Esophagus squamous epithelium (tissue), 5 donors: ENCODE results near the gene RTF2. TPM values are rescaled to one million over a fixed set of nuclear protein-coding genes. Genes with fewer than 3 reads are reported as not detected.
A peak's percentile ranks its signal among the peaks of the same experiment; 100 is the strongest.

Experiments
- DNase-seq: peaks from one replicate; lab custom pipeline; 2025; lab: John Stamatoyannopoulos, UW
- H3K27ac ChIP-seq, 4 donors: fragments of 200-600 bp; sonication (generic); one replicate each; pipeline ENCODE4 v1.5.1; 2016 to 2019; ENCODE audit warnings: mild to moderate bottlenecking in 1 of 4
- H3K27me3 ChIP-seq, 4 donors: fragments of 200-600 bp; sonication (generic); 1 replicate in 3 of 4; 2 replicates in 1 of 4; pipeline versions ENCODE4 v1.5.1 to v1.6.0; 2017 to 2021; ENCODE audit warnings: antibody characterized with exemption in 1 of 4
- H3K36me3 ChIP-seq, 3 donors: fragments of 200-600 bp; sonication (generic); one replicate each; pipeline ENCODE4 v1.5.1; 2016 to 2019
- H3K4me1 ChIP-seq, 3 donors: fragments of 200-600 bp; sonication (generic); one replicate each; pipeline ENCODE4 v1.5.1; 2017 to 2019
- H3K4me3 ChIP-seq, 4 donors: fragments of 200-600 bp; sonication (generic); 1 replicate in 3 of 4; 2 replicates in 1 of 4; pipeline ENCODE4 v1.5.1; 2016 to 2019; ENCODE audit warnings: mild to moderate bottlenecking in 2 of 4, moderate library complexity in 1 of 4
- H3K9me3 ChIP-seq, 3 donors: fragments of 200-600 bp; sonication (generic); one replicate each; pipeline ENCODE4 v1.5.1; 2016 to 2019
- CTCF ChIP-seq, 6 experiments: fragments of 450-650 bp in 4 of 6; fragments of 200-600 bp in 2 of 6; sonication (generic) in 2 of 6; IDR thresholded peaks; one replicate each; pipeline ENCODE4 v1.5.1; 2016 to 2019; ENCODE audit warnings: antibody characterized with exemption in 6 of 6, mild to moderate bottlenecking in 4 of 6, moderate library complexity in 4 of 6
- POLR2A ChIP-seq, 4 donors: fragments of 450-650 bp; IDR thresholded peaks; one replicate each; pipeline ENCODE4 v1.6.1; 2017; ENCODE audit warnings: antibody characterized with exemption in 4 of 4, mild to moderate bottlenecking in 4 of 4, moderate library complexity in 3 of 4
- WGBS, 2 donors: methylation state at CpG; one replicate each; pipeline ENCODE4 v1.1.5; 2018; 5-methylcytosine and 5-hydroxymethylcytosine counted together
- intact Hi-C: fragments of 100-400 bp; cut with DNase I; formaldehyde crosslinking; loops from one replicate; pipeline ENCODE4 v1.15.0; 2022
- total RNA-seq, 4 donors: library from RNA; depleted of rRNA; stranded (reverse); fragments of >200 nt; gene quantifications; one replicate each; pipeline ENCODE4 v1.1.0, GENCODE V29; 2016
- donor health status: DM: yes; HTN: yes; CAD: no.

The RTF2 gene
- total RNA-seq, 4 donors from 2014 or later = 40.3 to 53.6 (median 44.7) TPM

GRCh38 chr20:56433880-56434255, 34.6 kb upstream of the RTF2 start:
- H3K27ac ChIP-seq = no peak overlapping the region
- no peak for TF ChIP-seq CTCF (IDR thresholded peaks at IDR 0.05)
- TF ChIP-seq POLR2A (IDR thresholded peaks at IDR 0.05) = no peak
- H3K4me1 ChIP-seq = peaks cover 2 to 19% (median 18%) of the 10 kb centered on the region in 3 donors
- no peaks in the 10 kb centered on the region for H3K36me3 ChIP-seq
- no peak overlapping the region for H3K4me3 ChIP-seq
- no peak for DNase-seq
- intact Hi-C loops = no loop called here
- WGBS, 2 donors = 31 to 33% methylated on average over 5 to 6 of the region's 6 CpGs
- H3K9me3 ChIP-seq = no peaks in the 10 kb centered on the region
- H3K27me3 ChIP-seq = no peaks in the 10 kb centered on the region

- Histone ChIP-seq H3K36me3 (no peaks in the 10 kb centered on the region), H3K27me3 (no peaks in the 10 kb centered on the region), H3K9me3 (no peaks in the 10 kb centered on the region), H3K4me3 (no peak overlapping the region), H3K4me1 (peaks cover 0 to 41% (median 13%) of the 10 kb centered on the region in 3 donors), H3K27ac (no peak overlapping the region)
- TF ChIP-seq POLR2A (IDR thresholded peaks at IDR 0.05) (no peak), CTCF (IDR thresholded peaks at IDR 0.05) (no peak)
- DNase-seq = no peak
- intact Hi-C loops = no loop called here
- 59 to 71% methylated on average over 9 to 10 of the region's 20 CpGs for WGBS, 2 donors
These were observed 31.0 kb upstream of the RTF2 start for GRCh38 chr20:56437196-56437960.

GRCh38 chr20:56438284-56438683, 30.1 kb upstream of the RTF2 start:
- Histone ChIP-seq H3K27me3 (no peaks in the 10 kb centered on the region), H3K9me3 (no peaks in the 10 kb centered on the region), H3K27ac (no peak overlapping the region), H3K36me3 (no peaks in the 10 kb centered on the region), H3K4me3 (no peak overlapping the region), H3K4me1 (peaks cover 0 to 46% (median 13%) of the 10 kb centered on the region in 3 donors)
- no peak for TF ChIP-seq POLR2A (IDR thresholded peaks at IDR 0.05)
- TF ChIP-seq CTCF (IDR thresholded peaks at IDR 0.05) = no peak
- WGBS, 2 donors = 78 to 90% methylated on average over 4 of the region's 4 CpGs
- intact Hi-C loops = no loop called here
- no peak for DNase-seq

GRCh38 chr20:56439771-56440291, 28.6 kb upstream of the RTF2 start:
- TF ChIP-seq CTCF (IDR thresholded peaks at IDR 0.05) (no peak), POLR2A (IDR thresholded peaks at IDR 0.05) (no peak)
- Histone ChIP-seq H3K9me3 (no peaks in the 10 kb centered on the region), H3K4me3 (no peak overlapping the region), H3K4me1 (peaks cover 0 to 37% (median 4%) of the 10 kb centered on the region in 3 donors), H3K27me3 (no peaks in the 10 kb centered on the region), H3K27ac (peak overlapping the region in 2 of 4 donors; percentile 55 to 56), H3K36me3 (no peaks in the 10 kb centered on the region)
- DNase-seq = no peak
- intact Hi-C loops = no loop called here
- WGBS, 2 donors = 51 to 52% methylated on average over 2 to 5 of the region's 5 CpGs

- H3K9me3 ChIP-seq = no peaks in the 10 kb centered on the region
- H3K27me3 ChIP-seq = no peaks in the 10 kb centered on the region
- 59 to 66% methylated on average over 4 of the region's 4 CpGs for WGBS, 2 donors
- no peaks in the 10 kb centered on the region for H3K36me3 ChIP-seq
- TF ChIP-seq CTCF (IDR thresholded peaks at IDR 0.05) = no peak
- TF ChIP-seq POLR2A (IDR thresholded peaks at IDR 0.05) = no peak
- H3K4me3 ChIP-seq = no peak overlapping the region
- no peak for DNase-seq
- peaks cover 0 to 37% (median 4%) of the 10 kb centered on the region in 3 donors for H3K4me1 ChIP-seq
- intact Hi-C loops = no loop called here
- H3K27ac ChIP-seq = peak overlapping the region in 2 of 4 donors; percentile 55 to 56
These were observed 27.9 kb upstream of the RTF2 start for GRCh38 chr20:56440346-56441007.
